Fibroblast of the aortic adventitia (primary cell): Measurements from ENCODE around the gene OR7G2. TPM values are rescaled to one million over a fixed set of nuclear protein-coding genes. Genes with fewer than 3 reads are reported as not detected.

Experiments
- DNase-seq: peaks from one replicate; pipeline ENCODE4 v3.0.0-alpha.2; 2010; ENCODE audit warnings: low read depth
- H3K4me3 ChIP-seq: 2 replicates; pipeline ENCODE4 v1.5.1; 2011; ENCODE audit warnings: low read depth, mild to moderate bottlenecking, control low read depth, low read length, moderate library complexity
- CTCF ChIP-seq: IDR thresholded peaks from 2 replicates; pipeline ENCODE4 v1.5.1; 2011; ENCODE audit warnings: mild to moderate bottlenecking, low read length, control low read depth, inconsistent platforms; ENCODE audit not compliant: insufficient read depth
- total RNA-seq: library from RNA; depleted of rRNA; stranded (reverse); fragments of >200 nt; gene quantifications from 2 replicates; pipeline ENCODE4 v1.2.3, GENCODE V29; 2012; ENCODE audit warnings: low replicate concordance

Gene OR7G2
- total RNA-seq: not detected in 2 replicates

GRCh38 chr19:9107375-9107774 is at the start of gene OR7G2:
TSS of gene OR7G2 (minus strand) at chr19:9107475. CDS start at chr19:9103243, 4,232 bp downstream.
- no peak within 1 kb of the TSS for H3K4me3 ChIP-seq
- no peak for TF ChIP-seq CTCF
- no peak for DNase-seq

GRCh38 chr19:9156304-9156703 is 49.0 kb upstream of the OR7G2 start:
- TF ChIP-seq CTCF: no peak
- DNase-seq: no peak
- no peak overlapping the region for H3K4me3 ChIP-seq

- TF ChIP-seq CTCF: no peak
- DNase-seq: no peak
- H3K4me3 ChIP-seq: no peak overlapping the region
These were observed 48.3 kb upstream of the OR7G2 start for GRCh38 chr19:9155591-9155990.

GRCh38 chr19:9151367-9151766 is 44.1 kb upstream of the OR7G2 start:
- DNase-seq: no peak
- TF ChIP-seq CTCF: no peak
- no peak overlapping the region for H3K4me3 ChIP-seq

GRCh38 chr19:9150650-9151049 is 43.4 kb upstream of the OR7G2 start:
- no peak for TF ChIP-seq CTCF
- DNase-seq: no peak
- H3K4me3 ChIP-seq: no peak overlapping the region

- TF ChIP-seq CTCF: no peak
- no peak overlapping the region for H3K4me3 ChIP-seq
- no peak for DNase-seq
These were observed 42.7 kb upstream of the OR7G2 start for GRCh38 chr19:9149997-9150396.

- DNase-seq: no peak
- no peak for TF ChIP-seq CTCF
- H3K4me3 ChIP-seq: no peak overlapping the region
These were observed 41.4 kb upstream of the OR7G2 start for GRCh38 chr19:9148697-9149096.
